ENCODE data around the gene ADAMTS16.

- no peak for TF ChIP-seq EZH2phosphoT487 (IDR thresholded peaks at IDR 0.05)
- TF ChIP-seq, protein P1, sequence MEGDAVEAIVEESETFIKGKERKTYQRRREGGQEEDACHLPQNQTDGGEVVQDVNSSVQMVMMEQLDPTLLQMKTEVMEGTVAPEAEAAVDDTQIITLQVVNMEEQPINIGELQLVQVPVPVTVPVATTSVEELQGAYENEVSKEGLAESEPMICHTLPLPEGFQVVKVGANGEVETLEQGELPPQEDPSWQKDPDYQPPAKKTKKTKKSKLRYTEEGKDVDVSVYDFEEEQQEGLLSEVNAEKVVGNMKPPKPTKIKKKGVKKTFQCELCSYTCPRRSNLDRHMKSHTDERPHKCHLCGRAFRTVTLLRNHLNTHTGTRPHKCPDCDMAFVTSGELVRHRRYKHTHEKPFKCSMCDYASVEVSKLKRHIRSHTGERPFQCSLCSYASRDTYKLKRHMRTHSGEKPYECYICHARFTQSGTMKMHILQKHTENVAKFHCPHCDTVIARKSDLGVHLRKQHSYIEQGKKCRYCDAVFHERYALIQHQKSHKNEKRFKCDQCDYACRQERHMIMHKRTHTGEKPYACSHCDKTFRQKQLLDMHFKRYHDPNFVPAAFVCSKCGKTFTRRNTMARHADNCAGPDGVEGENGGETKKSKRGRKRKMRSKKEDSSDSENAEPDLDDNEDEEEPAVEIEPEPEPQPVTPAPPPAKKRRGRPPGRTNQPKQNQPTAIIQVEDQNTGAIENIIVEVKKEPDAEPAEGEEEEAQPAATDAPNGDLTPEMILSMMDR (IDR thresholded peaks at IDR 0.05): no peak
These were observed 124.6 kb downstream of the ADAMTS16 start for GRCh38 chr5:5264727-5265126.

All from neural progenitor cell (in vitro differentiated cells).